Trophoblast cell (in vitro differentiated cells and primary cell): ENCODE results near the gene IL21R.

Experiments used
- DNase-seq, 2 donors: peaks; one replicate each; pipeline ENCODE4 v3.0.0-alpha.2; 2016
- H2AFZ ChIP-seq: 2 replicates; pipeline ENCODE4 v1.6.1; 2013; ENCODE audit warnings: low read length, moderate library complexity, mild to moderate bottlenecking; ENCODE audit not compliant: insufficient read depth, poor library complexity
- H2AK5ac ChIP-seq: 2 replicates; pipeline ENCODE4 v1.6.1; 2013; ENCODE audit warnings: mild to moderate bottlenecking, low read length
- H2BK120ac ChIP-seq: 2 replicates; pipeline ENCODE4 v1.6.1; 2013; ENCODE audit warnings: low read length, mild to moderate bottlenecking, moderate library complexity; ENCODE audit not compliant: insufficient read depth, poor library complexity
- H2BK12ac ChIP-seq: 2 replicates; pipeline ENCODE4 v1.6.1; 2013; ENCODE audit warnings: mild to moderate bottlenecking, low read length, moderate library complexity
- H2BK5ac ChIP-seq: 2 replicates; pipeline ENCODE4 v1.6.1; 2013; ENCODE audit warnings: low read length, low read depth, moderate library complexity, mild to moderate bottlenecking; ENCODE audit not compliant: poor library complexity
- H3K14ac ChIP-seq: 2 replicates; pipeline ENCODE4 v1.6.1; 2013; ENCODE audit warnings: mild to moderate bottlenecking, low read length
- H3K18ac ChIP-seq: 2 replicates; pipeline ENCODE4 v1.6.1; 2013; ENCODE audit warnings: mild to moderate bottlenecking, low read length
- H3K23ac ChIP-seq: 2 replicates; pipeline ENCODE4 v1.6.1; 2013; ENCODE audit warnings: low read length
- H3K27ac ChIP-seq: 2 replicates; pipeline ENCODE4 v1.5.1; 2013; ENCODE audit warnings: low read depth, mild to moderate bottlenecking, inconsistent platforms, low read length, moderate library complexity
- H3K27me3 ChIP-seq: 2 replicates; pipeline ENCODE4 v1.6.1; 2013; ENCODE audit warnings: inconsistent platforms, mild to moderate bottlenecking, low read length, moderate library complexity; ENCODE audit not compliant: insufficient read depth
- H3K36me3 ChIP-seq, 2 experiments: 1 replicate in 1 of 2; 2 replicates in 1 of 2; pipeline ENCODE4 v1.6.1; 2013; ENCODE audit warnings: low read length in 2 of 2, mild to moderate bottlenecking in 2 of 2, moderate library complexity in 1 of 2; ENCODE audit not compliant: insufficient read depth in 2 of 2, control insufficient read depth in 1 of 2
- H3K4ac ChIP-seq: 2 replicates; pipeline ENCODE4 v1.6.1; 2013; ENCODE audit warnings: low read depth, mild to moderate bottlenecking, low read length, moderate library complexity
- H3K4me1 ChIP-seq, 2 experiments: 1 replicate in 1 of 2; 2 replicates in 1 of 2; pipeline ENCODE4 v1.6.1; 2013; ENCODE audit warnings: low read length in 2 of 2, mild to moderate bottlenecking in 2 of 2, moderate library complexity in 1 of 2; ENCODE audit not compliant: insufficient read depth in 2 of 2, control insufficient read depth in 1 of 2
- H3K4me2 ChIP-seq: 2 replicates; pipeline ENCODE4 v1.6.1; 2013; ENCODE audit warnings: inconsistent platforms, mild to moderate bottlenecking, low read length, moderate library complexity
- H3K4me3 ChIP-seq: 2 replicates; pipeline ENCODE4 v1.5.1; 2013; ENCODE audit warnings: mild to moderate bottlenecking, low read depth, low read length, inconsistent platforms
- H3K79me1 ChIP-seq: one replicate; pipeline ENCODE4 v1.6.1; 2013; ENCODE audit warnings: low read length
- H3K79me2 ChIP-seq: 2 replicates; pipeline ENCODE4 v1.6.1; 2013; ENCODE audit warnings: low read length, mild to moderate bottlenecking; ENCODE audit not compliant: control insufficient read depth, insufficient read depth, poor library complexity
- H3K9ac ChIP-seq: 2 replicates; pipeline ENCODE4 v1.6.1; 2013; ENCODE audit warnings: mild to moderate bottlenecking, low read length
- H3K9me3 ChIP-seq: 2 replicates; pipeline ENCODE4 v1.6.1; 2013; ENCODE audit warnings: low read depth, mild to moderate bottlenecking, control low read depth, inconsistent platforms, low read length; ENCODE audit not compliant: insufficient read depth
- H4K12ac ChIP-seq: 2 replicates; pipeline ENCODE4 v1.6.1; 2013; ENCODE audit warnings: low read depth, mild to moderate bottlenecking, low read length, moderate library complexity
- H4K8ac ChIP-seq: 2 replicates; pipeline ENCODE4 v1.6.1; 2013; ENCODE audit warnings: low read depth, mild to moderate bottlenecking, low read length, moderate library complexity
- H4K91ac ChIP-seq: one replicate; pipeline ENCODE4 v1.6.1; 2013; ENCODE audit warnings: low read depth, mild to moderate bottlenecking, low read length, moderate library complexity
- WGBS: extraction: QIAGEN DNeasy Blood & Tissue Kit; methylation state at CpG from one replicate; pipeline ENCODE4 v1.1.7; 2013; ENCODE audit warnings: missing lambda C conversion rate; ENCODE audit not compliant: insufficient read length, insufficient coverage; ENCODE audit errors: extremely low coverage; 5-methylcytosine and 5-hydroxymethylcytosine counted together

The IL21R gene

GRCh38 chr16:27421961-27422740 is 20.2 kb downstream of the IL21R start:
- Histone ChIP-seq H2BK5ac (no peak overlapping the region), H3K9me3 (no peaks in the 10 kb centered on the region), H4K8ac (no peak overlapping the region), H3K36me3 (no peaks in the 10 kb centered on the region), H2AFZ (no peak overlapping the region), H3K79me2 (no peaks in the 10 kb centered on the region), H3K18ac (no peak overlapping the region), H4K91ac (no peak overlapping the region), H4K12ac (no peak overlapping the region), H3K9ac (no peak overlapping the region), H3K27me3 (no peaks in the 10 kb centered on the region), H3K27ac (no peak overlapping the region), H3K23ac (no peak overlapping the region), H2BK120ac (no peak overlapping the region), H2BK12ac (no peak overlapping the region), H3K4ac (no peak overlapping the region), H3K4me2 (no peak overlapping the region), H2AK5ac (no peak overlapping the region), H3K4me3 (no peak overlapping the region), H3K79me1 (no peaks in the 10 kb centered on the region), H3K14ac (no peak overlapping the region), H3K4me1 (no peaks in the 10 kb centered on the region)
- DNase-seq = no peak

GRCh38 chr16:27424772-27425498 is 23.0 kb downstream of the IL21R start:
- Histone ChIP-seq H3K36me3 (no peaks in the 10 kb centered on the region), H3K18ac (no peak overlapping the region), H2BK12ac (no peak overlapping the region), H3K4ac (no peak overlapping the region), H2AFZ (no peak overlapping the region), H3K14ac (no peak overlapping the region), H3K9ac (no peak overlapping the region), H2AK5ac (no peak overlapping the region), H3K4me2 (no peak overlapping the region), H3K9me3 (no peaks in the 10 kb centered on the region), H4K8ac (no peak overlapping the region), H3K79me1 (no peaks in the 10 kb centered on the region), H3K79me2 (no peaks in the 10 kb centered on the region), H4K91ac (no peak overlapping the region), H3K4me3 (no peak overlapping the region), H3K23ac (no peak overlapping the region), H2BK120ac (no peak overlapping the region), H3K4me1 (no peaks in the 10 kb centered on the region), H3K27me3 (no peaks in the 10 kb centered on the region), H2BK5ac (no peak overlapping the region), H4K12ac (no peak overlapping the region), H3K27ac (no peak overlapping the region)
- no peak for DNase-seq
- WGBS = no CpG with 5 or more reads among the region's 10 CpGs

GRCh38 chr16:27425961-27426360 is 24.0 kb downstream of the IL21R start:
- Histone ChIP-seq H3K79me2 (no peaks in the 10 kb centered on the region), H4K12ac (no peak overlapping the region), H3K36me3 (no peaks in the 10 kb centered on the region), H3K9ac (no peak overlapping the region), H3K27me3 (no peaks in the 10 kb centered on the region), H3K18ac (no peak overlapping the region), H3K27ac (no peak overlapping the region), H3K4me1 (no peaks in the 10 kb centered on the region), H2BK5ac (no peak overlapping the region), H2AFZ (no peak overlapping the region), H3K4me3 (no peak overlapping the region), H2AK5ac (no peak overlapping the region), H3K23ac (no peak overlapping the region), H4K91ac (no peak overlapping the region), H4K8ac (no peak overlapping the region), H2BK120ac (no peak overlapping the region), H3K14ac (no peak overlapping the region), H2BK12ac (no peak overlapping the region), H3K4me2 (no peak overlapping the region), H3K79me1 (no peaks in the 10 kb centered on the region), H3K4ac (no peak overlapping the region), H3K9me3 (no peaks in the 10 kb centered on the region)
- no peak for DNase-seq
- no CpG with 5 or more reads among the region's 1 CpG for WGBS

GRCh38 chr16:27426423-27427408 is 24.7 kb downstream of the IL21R start:
- no peak overlapping the region for H4K8ac ChIP-seq
- WGBS = no CpG with 5 or more reads among the region's 7 CpGs
- no peaks in the 10 kb centered on the region for H3K27me3 ChIP-seq

More at GRCh38 chr16:27426423-27427408, 24.7 kb downstream of the IL21R start:
- no peak overlapping the region for H3K4me2 ChIP-seq
- no peak overlapping the region for H4K91ac ChIP-seq
- no peaks in the 10 kb centered on the region for H3K36me3 ChIP-seq
- H2BK120ac ChIP-seq = no peak overlapping the region
- DNase-seq = no peak
- H3K79me2 ChIP-seq = no peaks in the 10 kb centered on the region
- no peak overlapping the region for H2AFZ ChIP-seq
- no peak overlapping the region for H3K4me3 ChIP-seq
- H3K9me3 ChIP-seq = no peaks in the 10 kb centered on the region
- H4K12ac ChIP-seq = no peak overlapping the region
- no peak overlapping the region for H2BK5ac ChIP-seq
- no peak overlapping the region for H3K27ac ChIP-seq
- H3K4me1 ChIP-seq = peaks cover 0 to under 1% of the 10 kb centered on the region in 2 experiments
- H3K18ac ChIP-seq = no peak overlapping the region
- no peak overlapping the region for H3K23ac ChIP-seq
- H2AK5ac ChIP-seq = no peak overlapping the region
- no peak overlapping the region for H3K4ac ChIP-seq
- no peak overlapping the region for H3K14ac ChIP-seq
- no peak overlapping the region for H3K9ac ChIP-seq
- no peaks in the 10 kb centered on the region for H3K79me1 ChIP-seq
- H2BK12ac ChIP-seq = no peak overlapping the region
